Measurements from ENCODE around the gene GNG7.
"Not testable (repeated sequence)": the region's sequence is repeated elsewhere in the genome, so short reads cannot be mapped to it uniquely, and the experiment has no call there.

GNG7 gene

GRCh38 chr19:2639999-2640398, 62.5 kb downstream of the GNG7 start:
- FAIRE-seq, result no peak

DNA sequence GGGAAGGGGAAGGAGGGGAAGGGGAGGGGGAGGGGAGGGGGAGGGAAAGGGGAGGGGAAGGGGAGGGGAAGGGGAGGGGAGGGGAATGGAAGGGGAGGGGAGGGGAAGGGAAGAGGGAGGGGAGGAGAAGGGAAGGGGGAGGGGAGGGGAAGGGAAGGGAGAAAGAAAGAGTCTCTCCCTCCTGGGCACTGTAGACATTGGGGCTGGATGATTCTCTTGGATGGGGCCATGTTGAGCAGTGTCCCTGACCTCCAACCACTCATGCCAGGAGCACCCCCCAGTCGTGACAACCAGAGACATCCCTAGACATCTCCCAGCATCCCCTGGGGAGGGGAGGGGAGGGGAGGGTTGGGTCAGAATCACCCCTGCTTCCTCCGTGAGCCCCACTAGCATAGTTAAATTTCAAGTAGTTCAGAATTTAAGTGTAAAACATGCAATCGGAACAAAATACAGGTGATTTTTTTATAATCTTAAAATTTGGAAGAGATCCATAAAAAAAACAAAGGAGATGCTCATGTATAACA, 64.0 kb downstream of the GNG7 start:
- no peak for FAIRE-seq

GRCh38 chr19:2636897-2637683, 65.4 kb downstream of the GNG7 start:
- FAIRE-seq, result no peak

GRCh38 chr19:2636141-2636896, 66.2 kb downstream of the GNG7 start:
- FAIRE-seq, result no peak

- no peak for FAIRE-seq
Measured at GRCh38 chr19:2634960-2635359, 67.5 kb downstream of the GNG7 start.

- FAIRE-seq, result no peak
Measured at GRCh38 chr19:2634228-2634951, 68.1 kb downstream of the GNG7 start.

- no peak for FAIRE-seq
Measured at GRCh38 chr19:2633693-2634075, 68.8 kb downstream of the GNG7 start.

GRCh38 chr19:2631213-2631821, 71.2 kb downstream of the GNG7 start:
- FAIRE-seq, result no peak

GRCh38 chr19:2630352-2631001, 72.0 kb downstream of the GNG7 start:
- no peak for FAIRE-seq

DNA sequence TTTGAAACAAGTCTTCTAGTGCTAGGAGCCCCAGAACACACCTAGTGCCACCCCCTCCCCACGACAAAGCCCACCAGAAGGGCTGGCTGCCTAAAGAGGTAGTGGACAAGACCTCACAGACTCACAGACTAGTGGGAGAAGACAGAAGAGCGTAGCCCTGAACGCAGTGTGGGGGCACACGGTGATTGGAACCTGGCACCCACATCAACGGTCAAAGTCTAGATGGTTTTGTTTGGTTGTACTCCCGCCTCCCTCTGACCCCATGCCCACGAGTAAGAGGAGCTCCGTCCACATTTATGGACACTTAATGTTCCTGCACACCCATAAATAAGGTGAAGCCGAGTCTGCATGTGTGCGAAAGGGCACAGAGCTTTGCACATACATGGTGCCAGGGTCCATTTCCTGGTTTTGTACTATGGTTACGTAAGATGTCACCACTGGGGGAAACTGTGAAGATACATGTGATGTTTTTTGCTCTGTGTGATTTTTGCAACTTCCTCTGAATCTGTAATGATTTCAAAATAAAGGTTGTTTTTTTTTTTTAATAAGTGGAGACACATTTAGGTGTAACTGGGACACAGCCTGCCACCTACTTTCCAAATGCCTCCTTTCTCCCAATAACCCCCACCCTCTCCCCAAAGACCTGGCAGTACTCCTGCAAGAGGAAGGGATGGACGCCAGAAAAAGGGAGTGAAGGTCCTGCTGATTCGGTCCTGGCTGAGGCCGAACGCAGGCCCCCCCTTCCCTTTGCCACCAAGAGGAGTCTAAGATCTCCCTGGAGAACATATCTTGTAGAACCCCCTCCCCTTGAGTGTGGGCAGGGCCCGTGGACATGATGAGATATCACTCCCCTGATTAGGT, 72.8 kb downstream of the GNG7 start:
- FAIRE-seq, result no peak

DNA sequence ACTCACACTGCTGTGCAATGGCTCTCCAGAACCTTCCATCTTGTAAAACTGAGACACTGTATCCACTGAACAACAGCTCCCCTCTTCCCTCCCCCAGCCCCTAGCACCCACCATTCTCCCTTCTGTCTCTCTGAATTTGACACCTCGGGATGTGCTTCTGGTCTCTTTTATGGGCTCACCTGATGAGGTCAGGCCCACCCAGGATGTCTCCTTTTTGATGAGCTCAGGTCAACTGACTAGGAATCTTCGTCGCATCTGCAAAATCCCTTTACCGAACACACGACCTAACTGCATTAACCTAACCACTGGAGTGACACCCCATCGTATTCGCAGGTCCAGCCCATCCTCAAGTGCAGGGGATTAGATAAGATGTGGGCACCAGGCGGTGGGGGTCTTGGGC, 73.9 kb downstream of the GNG7 start:
- no peak for FAIRE-seq

GRCh38 chr19:2627855-2628254, 74.6 kb downstream of the GNG7 start:
- no peak for FAIRE-seq

- peak; percentile 97 for FAIRE-seq
Measured at GRCh38 chr19:2627319-2627829, 75.1 kb downstream of the GNG7 start.

GRCh38 chr19:2625434-2625833, 77.1 kb downstream of the GNG7 start:
- FAIRE-seq, result no peak

DNA sequence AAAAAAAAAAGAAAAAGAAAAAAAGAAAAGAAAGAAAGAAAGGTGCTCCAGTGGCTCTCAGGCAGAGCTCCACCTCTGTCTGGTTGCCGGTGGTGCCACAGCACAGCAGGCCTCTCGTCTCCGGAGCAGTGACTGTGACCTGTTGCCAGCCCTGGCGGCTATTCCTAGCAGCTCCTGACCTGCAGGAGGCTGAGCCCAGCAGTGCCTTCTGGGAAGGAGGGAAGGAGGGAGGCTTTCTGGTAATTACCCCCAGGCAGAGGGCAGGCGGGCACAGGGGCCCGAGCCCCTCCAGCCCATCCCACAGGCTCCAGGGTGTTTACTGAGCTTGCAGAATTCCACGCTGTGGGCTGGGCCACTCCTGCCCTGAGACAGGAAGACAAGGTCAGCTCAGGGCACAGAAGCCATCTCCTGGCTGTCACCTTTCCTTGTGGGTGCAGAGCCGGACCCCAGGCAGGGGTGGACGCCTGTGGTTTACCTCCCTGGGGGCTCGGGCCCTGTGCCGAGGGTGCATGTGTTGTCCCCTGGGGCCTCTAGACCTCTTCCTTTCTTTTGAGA, 77.9 kb downstream of the GNG7 start:
- peak; percentile 87 for FAIRE-seq

DNA sequence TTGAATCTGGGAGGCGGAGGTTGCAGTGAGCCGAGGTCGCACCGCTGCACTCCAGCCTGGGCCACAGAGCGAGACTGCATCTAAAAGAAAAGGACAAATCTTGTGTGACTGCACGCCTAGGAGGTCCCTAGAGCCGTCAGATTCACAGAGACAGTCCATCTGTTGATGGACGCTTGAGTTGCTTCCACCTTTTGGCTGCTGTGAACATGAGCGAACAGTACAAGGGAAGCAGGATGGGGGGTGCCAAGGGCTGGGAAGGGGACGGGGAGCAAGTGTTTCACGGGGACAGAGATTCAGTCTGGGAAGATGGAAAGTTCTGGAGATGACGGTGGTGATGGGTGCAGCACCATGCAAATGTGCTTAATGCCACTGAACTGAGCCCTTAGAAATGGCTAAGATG, 78.7 kb downstream of the GNG7 start:
- FAIRE-seq, result no peak

- FAIRE-seq, result not testable (repeated sequence)
Measured at GRCh38 chr19:2622371-2622961, 80.0 kb downstream of the GNG7 start.

DNA sequence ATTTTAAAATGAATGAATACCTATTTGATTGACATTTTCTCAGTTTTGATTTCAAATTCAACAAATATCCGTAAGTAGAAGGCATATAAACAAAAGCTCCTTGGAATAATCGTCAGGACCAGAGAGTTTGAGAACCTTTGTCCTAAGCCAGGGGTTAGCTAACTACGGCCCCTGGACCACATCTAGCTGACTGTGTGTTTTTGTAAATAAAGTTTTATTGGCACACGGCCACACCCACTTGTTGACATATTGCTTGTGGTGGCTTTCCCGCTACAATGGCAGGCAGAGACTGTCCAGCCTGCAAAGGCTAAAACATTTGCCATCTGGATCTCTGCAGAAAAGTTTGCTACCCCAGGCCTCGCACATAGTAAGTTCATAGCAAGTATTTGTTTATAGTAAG, 83.4 kb downstream of the GNG7 start:
- FAIRE-seq, result no peak

GRCh38 chr19:2618611-2619010, 83.9 kb downstream of the GNG7 start:
- FAIRE-seq, result no peak

DNA sequence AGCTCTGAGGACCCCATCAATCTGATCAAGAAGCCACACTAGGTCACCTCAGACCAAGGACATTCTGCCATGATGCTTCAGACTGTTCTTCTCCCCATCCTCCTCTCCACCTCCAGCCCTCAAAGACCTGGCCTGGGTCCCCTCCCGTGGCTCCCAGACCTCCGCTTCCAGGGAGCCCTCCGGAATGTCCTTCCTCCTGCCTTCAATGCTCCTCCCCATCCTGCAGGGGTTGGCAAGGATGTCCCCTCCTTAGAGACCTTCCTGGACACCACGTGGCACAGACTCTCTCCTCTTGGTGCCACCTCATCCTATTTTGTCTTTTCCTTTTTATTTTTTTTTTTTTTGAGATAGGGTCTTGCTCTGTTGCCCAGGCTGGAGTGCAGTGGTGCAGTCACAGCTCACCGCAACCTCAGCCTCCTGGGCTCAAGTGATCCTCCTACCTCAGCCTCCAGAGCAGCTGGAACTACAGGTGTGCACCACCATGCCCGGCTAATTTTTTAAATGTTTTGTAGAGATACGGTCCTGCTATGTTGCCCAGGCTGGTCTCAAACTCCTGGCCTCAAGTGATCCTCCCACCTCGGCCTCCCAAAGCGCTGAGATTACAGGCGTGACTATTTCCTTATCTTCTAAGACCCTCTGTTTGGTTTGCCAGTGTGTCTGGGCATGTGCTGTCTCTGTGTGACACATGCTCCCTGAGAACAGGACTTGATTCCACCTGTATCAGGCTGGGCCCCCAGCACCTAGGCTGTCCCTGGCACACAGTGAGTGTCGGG, 84.9 kb downstream of the GNG7 start:
- FAIRE-seq, result no peak

Data from G401.6 (cell line).